Mesenchymal stem cell (in vitro differentiated cells and primary cell): ENCODE measurements around the gene PDE11A.
A peak's percentile ranks its signal among the peaks of the same experiment; 100 is the strongest.

Experiments used
- DNase-seq: peaks from one replicate; pipeline ENCODE4 v3.0.0-alpha.2; 2013
- H2AFZ ChIP-seq: one replicate; pipeline ENCODE4 v1.6.1; 2013; ENCODE audit warnings: low read depth, mild to moderate bottlenecking, control low read depth, inconsistent platforms, low read length, moderate library complexity
- H2AK5ac ChIP-seq: 2 replicates; pipeline ENCODE4 v1.6.1; 2013; ENCODE audit warnings: low read length, moderate library complexity, mild to moderate bottlenecking, inconsistent platforms; ENCODE audit not compliant: severe bottlenecking
- H2BK120ac ChIP-seq: one replicate; pipeline ENCODE4 v1.6.1; 2013; ENCODE audit warnings: low read depth, mild to moderate bottlenecking, inconsistent platforms, low read length, moderate library complexity
- H2BK12ac ChIP-seq, 2 experiments: one replicate each; pipeline ENCODE4 v1.6.1; 2013; ENCODE audit warnings: inconsistent platforms in 2 of 2, low read length in 2 of 2, mild to moderate bottlenecking in 2 of 2, moderate library complexity in 2 of 2, control low read depth in 1 of 2
- H2BK15ac ChIP-seq: one replicate; pipeline ENCODE4 v1.6.1; 2013; ENCODE audit warnings: mild to moderate bottlenecking, low read depth, inconsistent platforms; ENCODE audit not compliant: poor library complexity, severe bottlenecking
- H2BK5ac ChIP-seq: 2 replicates; pipeline ENCODE4 v1.6.1; 2013; ENCODE audit warnings: low read depth, mild to moderate bottlenecking, low read length, control low read depth, inconsistent platforms; ENCODE audit not compliant: poor library complexity, severe bottlenecking
- H3K14ac ChIP-seq, 2 experiments: one replicate each; pipeline ENCODE4 v1.6.1; 2013; ENCODE audit warnings: inconsistent platforms in 2 of 2, low read length in 2 of 2, control low read depth in 1 of 2, mild to moderate bottlenecking in 1 of 2, moderate library complexity in 1 of 2
- H3K18ac ChIP-seq, 2 experiments: one replicate each; pipeline ENCODE4 v1.6.1; 2013; ENCODE audit warnings: inconsistent platforms in 2 of 2, low read length in 2 of 2, control low read depth in 1 of 2, low read depth in 1 of 2, mild to moderate bottlenecking in 1 of 2
- H3K23ac ChIP-seq, 2 experiments: one replicate each; pipeline ENCODE4 v1.6.1; 2013; ENCODE audit warnings: inconsistent platforms in 2 of 2, low read length in 2 of 2, mild to moderate bottlenecking in 2 of 2, moderate library complexity in 2 of 2, control low read depth in 1 of 2
- H3K27ac ChIP-seq: 2 replicates; pipeline ENCODE4 v1.5.1; 2013; ENCODE audit warnings: mild to moderate bottlenecking, moderate library complexity, low read length, control low read depth, inconsistent platforms; ENCODE audit not compliant: poor library complexity, severe bottlenecking
- H3K27me3 ChIP-seq, 2 experiments: 2 replicates each; pipeline versions ENCODE4 v1.6.1 to v1.7.0; 2013; ENCODE audit warnings: low read length in 2 of 2, mild to moderate bottlenecking in 2 of 2, moderate library complexity in 2 of 2, control low read depth in 1 of 2, inconsistent platforms in 1 of 2; ENCODE audit not compliant: control insufficient read depth in 1 of 2, insufficient read depth in 1 of 2
- H3K36me3 ChIP-seq, 2 experiments: 2 replicates each; pipeline versions ENCODE4 v1.6.1 to v1.7.0; 2013; ENCODE audit warnings: low read length in 2 of 2, control low read depth in 1 of 2, inconsistent platforms in 1 of 2, low read depth in 1 of 2, mild to moderate bottlenecking in 1 of 2; ENCODE audit not compliant: insufficient read depth in 2 of 2, control insufficient read depth in 1 of 2
- H3K4ac ChIP-seq, 2 experiments: one replicate each; pipeline ENCODE4 v1.6.1; 2013; ENCODE audit warnings: inconsistent platforms in 2 of 2, low read length in 2 of 2, mild to moderate bottlenecking in 2 of 2, moderate library complexity in 2 of 2, control low read depth in 1 of 2, low read depth in 1 of 2
- H3K4me1 ChIP-seq: 2 replicates; pipeline ENCODE4 v1.6.1; 2013; ENCODE audit warnings: low read depth, low read length, control low read depth; ENCODE audit not compliant: control insufficient read depth, insufficient read depth
- H3K4me2 ChIP-seq: 2 replicates; pipeline ENCODE4 v1.6.1; 2013; ENCODE audit warnings: low read length, mild to moderate bottlenecking, inconsistent platforms; ENCODE audit not compliant: poor library complexity, severe bottlenecking
- H3K4me3 ChIP-seq, 2 experiments: 2 replicates each; pipeline versions ENCODE4 v1.5.1 to v1.7.0; 2013; ENCODE audit warnings: low read length in 2 of 2, mild to moderate bottlenecking in 2 of 2, control low read depth in 1 of 2, low read depth in 1 of 2; ENCODE audit not compliant: insufficient read depth in 1 of 2
- H3K79me1 ChIP-seq: replicated peaks from 2 replicates; pipeline ENCODE4 v1.6.1; 2013; ENCODE audit warnings: mild to moderate bottlenecking, control low read depth, low read length, inconsistent platforms; ENCODE audit not compliant: poor library complexity, severe bottlenecking
- H3K9ac ChIP-seq: 2 replicates; pipeline ENCODE4 v1.7.0; 2013; ENCODE audit warnings: mild to moderate bottlenecking, low read length, moderate library complexity
- H3K9me3 ChIP-seq: 2 replicates; pipeline ENCODE4 v1.7.0; 2013; ENCODE audit warnings: mild to moderate bottlenecking, low read length; ENCODE audit not compliant: control insufficient read depth
- H4K8ac ChIP-seq: one replicate; pipeline ENCODE4 v1.6.1; 2013; ENCODE audit warnings: inconsistent platforms, mild to moderate bottlenecking, low read length, moderate library complexity
- H4K91ac ChIP-seq: one replicate; pipeline ENCODE4 v1.6.1; 2013; ENCODE audit warnings: mild to moderate bottlenecking, low read length, inconsistent platforms
- WGBS: methylation state at CpG from one replicate; pipeline ENCODE4 v1.1.7; 2013; ENCODE audit warnings: mixed read lengths; 5-methylcytosine and 5-hydroxymethylcytosine counted together

PDE11A gene

GRCh38 chr2:178029342-178029741 is 43.2 kb downstream of the PDE11A start:
- Histone ChIP-seq H3K4me2 (no peak overlapping the region), H4K91ac (no peak overlapping the region), H2AK5ac (no peak overlapping the region), H2BK15ac (no peak overlapping the region), H2BK5ac (no peak overlapping the region), H3K27me3 (no peaks in the 10 kb centered on the region), H3K23ac (no peak overlapping the region), H3K18ac (no peak overlapping the region), H3K4me3 (no peak overlapping the region), H3K14ac (no peak overlapping the region), H2AFZ (no peak overlapping the region), H3K79me1 (no peaks in the 10 kb centered on the region), H3K4me1 (no peaks in the 10 kb centered on the region), H3K9me3 (peaks cover 3% of the 10 kb centered on the region), H4K8ac (no peak overlapping the region), H3K27ac (no peak overlapping the region), H3K9ac (no peak overlapping the region), H2BK120ac (no peak overlapping the region), H3K4ac (no peak overlapping the region), H2BK12ac (no peak overlapping the region), H3K36me3 (no peaks in the 10 kb centered on the region)
- WGBS = no CpG with 5 or more reads among the region's 1 CpG
- no peak for DNase-seq

- peak overlapping the region in 1 of 2 experiments; percentile 75 for H3K14ac ChIP-seq
- H3K18ac ChIP-seq = no peak overlapping the region
- no peak overlapping the region for H2BK15ac ChIP-seq
- H3K79me1 ChIP-seq = no peaks in the 10 kb centered on the region
- no peak overlapping the region for H3K4me2 ChIP-seq
- no peak overlapping the region for H2BK120ac ChIP-seq
- no peaks in the 10 kb centered on the region for H3K4me1 ChIP-seq
- no peak overlapping the region for H4K8ac ChIP-seq
- no peaks in the 10 kb centered on the region for H3K27me3 ChIP-seq
- WGBS = 100% methylated on average over 2 of the region's 4 CpGs
- no peak overlapping the region for H3K23ac ChIP-seq
- no peak overlapping the region for H3K4ac ChIP-seq
- H3K36me3 ChIP-seq = no peaks in the 10 kb centered on the region
- no peak overlapping the region for H3K4me3 ChIP-seq
- H2BK12ac ChIP-seq = no peak overlapping the region
- H4K91ac ChIP-seq = no peak overlapping the region
- H3K27ac ChIP-seq = no peak overlapping the region
- H2AK5ac ChIP-seq = no peak overlapping the region
- H3K9me3 ChIP-seq = no peaks in the 10 kb centered on the region
- no peak overlapping the region for H2BK5ac ChIP-seq
- H2AFZ ChIP-seq = no peak overlapping the region
- H3K9ac ChIP-seq = no peak overlapping the region
- no peak for DNase-seq
Measured at GRCh38 chr2:178025551-178026185, 46.9 kb downstream of the PDE11A start.

- Histone ChIP-seq H3K27ac (no peak overlapping the region), H2BK5ac (no peak overlapping the region), H3K4me1 (no peaks in the 10 kb centered on the region), H3K9me3 (no peaks in the 10 kb centered on the region), H3K18ac (no peak overlapping the region), H3K4me2 (no peak overlapping the region), H3K14ac (no peak overlapping the region), H3K79me1 (no peaks in the 10 kb centered on the region), H3K4me3 (no peak overlapping the region), H2BK15ac (no peak overlapping the region), H3K36me3 (no peaks in the 10 kb centered on the region), H4K91ac (no peak overlapping the region), H3K23ac (no peak overlapping the region), H2AFZ (no peak overlapping the region), H2BK12ac (no peak overlapping the region), H3K4ac (no peak overlapping the region), H4K8ac (no peak overlapping the region), H2BK120ac (no peak overlapping the region), H2AK5ac (no peak overlapping the region), H3K9ac (no peak overlapping the region), H3K27me3 (no peaks in the 10 kb centered on the region)
- WGBS = 95% methylated on average over 7 of the region's 7 CpGs
- no peak for DNase-seq
Measured at GRCh38 chr2:178018141-178018540, 54.4 kb downstream of the PDE11A start.

GRCh38 chr2:178016612-178017011 is 56.0 kb downstream of the PDE11A start:
- Histone ChIP-seq H3K4me2 (no peak overlapping the region), H3K4ac (no peak overlapping the region), H3K23ac (no peak overlapping the region), H3K9me3 (no peaks in the 10 kb centered on the region), H3K27ac (no peak overlapping the region), H2BK15ac (no peak overlapping the region), H3K4me1 (no peaks in the 10 kb centered on the region), H3K14ac (no peak overlapping the region), H3K36me3 (no peaks in the 10 kb centered on the region), H4K91ac (no peak overlapping the region), H3K27me3 (no peaks in the 10 kb centered on the region), H2AK5ac (no peak overlapping the region), H2BK120ac (no peak overlapping the region), H3K4me3 (no peak overlapping the region), H2BK5ac (no peak overlapping the region), H4K8ac (no peak overlapping the region), H3K79me1 (no peaks in the 10 kb centered on the region), H3K9ac (no peak overlapping the region), H3K18ac (no peak overlapping the region), H2AFZ (no peak overlapping the region), H2BK12ac (no peak overlapping the region)
- DNase-seq = no peak
- 67% methylated on average over 1 of the region's 1 CpG for WGBS
